Activated CD8-positive, alpha-beta memory T cell treated with anti-CD3 and anti-CD28 coated beads, Interleukin-2, amount 50 U/mL, for 4 hours (primary cell): ENCODE results near the gene PHF2.
A peak's percentile ranks its signal among the peaks of the same experiment; 100 is the strongest.

ENCODE experiments used
- DNase-seq: peaks from one replicate; pipeline ENCODE4 v3.0.0-alpha.2; 2020

The PHF2 gene

GRCh38 chr9:93576258-93577077 lies at the start of gene PHF2:
Gene PHF2, plus strand, starts transcription at chr9:93576584. Its CDS starts 190 bp downstream, at chr9:93576774.
- peak; percentile 43 for DNase-seq

GRCh38 chr9:93531374-93531773 lies 45.0 kb upstream of the PHF2 start:
- DNase-seq = no peak

GRCh38 chr9:93532141-93532540 lies 44.2 kb upstream of the PHF2 start:
- DNase-seq = no peak

- no peak for DNase-seq
Observed at GRCh38 chr9:93533863-93534262, 42.5 kb upstream of the PHF2 start.

- DNase-seq = no peak
Observed at GRCh38 chr9:93536167-93536566, 40.2 kb upstream of the PHF2 start.

GRCh38 chr9:93536874-93537273 lies 39.5 kb upstream of the PHF2 start:
- no peak for DNase-seq

GRCh38 chr9:93540305-93540704 lies 36.1 kb upstream of the PHF2 start:
- no peak for DNase-seq

GRCh38 chr9:93541005-93541404 lies 35.4 kb upstream of the PHF2 start:
- no peak for DNase-seq

- no peak for DNase-seq
Observed at GRCh38 chr9:93541581-93542349, 34.6 kb upstream of the PHF2 start.

- DNase-seq = no peak
Observed at GRCh38 chr9:93543117-93543516, 33.3 kb upstream of the PHF2 start.

GRCh38 chr9:93546356-93546755 lies 30.0 kb upstream of the PHF2 start:
- no peak for DNase-seq

- no peak for DNase-seq
Observed at GRCh38 chr9:93549611-93550010, 26.8 kb upstream of the PHF2 start.

- no peak for DNase-seq
Observed at GRCh38 chr9:93552923-93553322, 23.5 kb upstream of the PHF2 start.

GRCh38 chr9:93555370-93555769 lies 21.0 kb upstream of the PHF2 start:
- no peak for DNase-seq

- DNase-seq = no peak
Observed at GRCh38 chr9:93557366-93558137, 18.8 kb upstream of the PHF2 start.

- no peak for DNase-seq
Observed at GRCh38 chr9:93558503-93558902, 17.9 kb upstream of the PHF2 start.

- no peak for DNase-seq
Observed at GRCh38 chr9:93560991-93561390, 15.4 kb upstream of the PHF2 start.

- DNase-seq = no peak
Observed at GRCh38 chr9:93562157-93562556, 14.2 kb upstream of the PHF2 start.

GRCh38 chr9:93565089-93565488 lies 11.3 kb upstream of the PHF2 start:
- DNase-seq = no peak

- peak; percentile 99 for DNase-seq
Observed at GRCh38 chr9:93566408-93567270, 9.7 kb upstream of the PHF2 start.

GRCh38 chr9:93567271-93567959 lies 9.0 kb upstream of the PHF2 start:
- DNase-seq = no peak

GRCh38 chr9:93568169-93568568 lies 8.2 kb upstream of the PHF2 start:
- no peak for DNase-seq
